ENCODE measurements around the gene CRIP3. TPM values are rescaled to one million over a fixed set of nuclear protein-coding genes. Genes with fewer than 3 reads are reported as not detected.

The CRIP3 gene
- total and polyA plus RNA-seq, 10 donors = 6.4 to 36.5 (median 8.6) TPM

GRCh38 chr6:43290339-43290904, 18.2 kb downstream of the CRIP3 start:
- H3K4me3 ChIP-seq = no peak overlapping the region
- no peaks in the 10 kb centered on the region for H3K9me3 ChIP-seq
- intact Hi-C loops (cut with DNase I; ENCODE audit: low total_unique reads) = no loop called here
- peak; percentile 4 for DNase-seq
- TF ChIP-seq POLR2A (IDR thresholded peaks at IDR 0.05) (no peak), POLR2AphosphoS5 (IDR thresholded peaks at IDR 0.05) (no peak), CTCF (IDR thresholded peaks at IDR 0.05 in 8 of 11, conservative IDR thresholded peaks at IDR 0.05 in 3 of 11) (no peak)
- peaks cover 0 to 20% (median 7%) of the 10 kb centered on the region in 7 donors for H3K27me3 ChIP-seq (replicated peaks in 1 of 7)
- no peaks in the 10 kb centered on the region for H3K36me3 ChIP-seq
- no peak overlapping the region for H3K27ac ChIP-seq
- peaks cover 0 to 6% (median 2%) of the 10 kb centered on the region in 6 donors for H3K4me1 ChIP-seq
- WGBS, 5 donors = 69 to 90% (median 77%) methylated on average over 3 of the region's 3 CpGs

GRCh38 chr6:43287717-43288679, 20.6 kb downstream of the CRIP3 start:
- WGBS, 5 donors = 65 to 77% (median 73%) methylated on average over 7 of the region's 7 CpGs
- H3K4me1 ChIP-seq = peaks cover 0 to 16% (median 5%) of the 10 kb centered on the region in 6 donors
- no peak overlapping the region for H3K27ac ChIP-seq
- H3K9me3 ChIP-seq = no peaks in the 10 kb centered on the region
- TF ChIP-seq POLR2AphosphoS5 (IDR thresholded peaks at IDR 0.05) (no peak), POLR2A (IDR thresholded peaks at IDR 0.05) (no peak), CTCF (IDR thresholded peaks at IDR 0.05 in 8 of 11, conservative IDR thresholded peaks at IDR 0.05 in 3 of 11) (no peak)
- H3K36me3 ChIP-seq = no peaks in the 10 kb centered on the region
- H3K4me3 ChIP-seq = no peak overlapping the region
- H3K27me3 ChIP-seq (replicated peaks in 1 of 7) = peaks cover 0 to 45% (median 29%) of the 10 kb centered on the region in 7 donors
- DNase-seq = peak; percentile 42
- intact Hi-C loops (cut with DNase I; ENCODE audit: low total_unique reads) = no loop called here

GRCh38 chr6:43286980-43287716, 21.5 kb downstream of the CRIP3 start:
- Histone ChIP-seq H3K27ac (no peak overlapping the region), H3K9me3 (no peaks in the 10 kb centered on the region), H3K36me3 (no peaks in the 10 kb centered on the region), H3K4me1 (peaks cover 0 to 16% (median 5%) of the 10 kb centered on the region in 6 donors), H3K27me3 (replicated peaks in 1 of 7) (peaks cover 0 to 48% (median 29%) of the 10 kb centered on the region in 7 donors), H3K4me3 (no peak overlapping the region)
- peak; percentile 23 for DNase-seq
- 62 to 80% (median 68%) methylated on average over 6 to 10 of the region's 10 CpGs for WGBS, 5 donors
- TF ChIP-seq CTCF (IDR thresholded peaks at IDR 0.05 in 8 of 11, conservative IDR thresholded peaks at IDR 0.05 in 3 of 11) (peak in 2 of 11 experiments; percentile 8 to 24), POLR2A (IDR thresholded peaks at IDR 0.05) (no peak), POLR2AphosphoS5 (IDR thresholded peaks at IDR 0.05) (no peak)
- intact Hi-C loops (cut with DNase I; ENCODE audit: low total_unique reads) = no loop called here
